ENCODE results near the gene CD300H. TPM values are rescaled to one million over a fixed set of nuclear protein-coding genes. Genes with fewer than 3 reads are reported as not detected.

Gene CD300H
- total and polyA plus RNA-seq, 4 experiments from 2014 or later: not detected

GRCh38 chr17:74605361-74605760 is 38.1 kb upstream of the CD300H start:
- no peak overlapping the region for H3K27ac ChIP-seq (ENCODE audit: low read depth, low read length)
- Mint-ChIP-seq H3K27ac (no peak overlapping the region), H3K27me3 (peaks cover 18 to 29% of the 10 kb centered on the region in 2 donors), H3K36me3 (no peaks in the 10 kb centered on the region), H3K9me3 (peaks cover 0 to 4% (median 0%) of the 10 kb centered on the region in 8 donors), H3K4me1 (peaks cover 0 to 5% (median 3%) of the 10 kb centered on the region in 4 donors), H3K4me3 (no peak overlapping the region)
- no peaks in the 10 kb centered on the region for H3K4me1 ChIP-seq (ENCODE audit: insufficient read depth, low read length)
- H3K27me3 ChIP-seq (ENCODE audit: insufficient read depth, low read length): no peaks in the 10 kb centered on the region
- ChIA-PET CTCF (ENCODE audit: partially characterized antibody) (no interaction called here), POLR2A (ENCODE audit: partially characterized antibody) (no interaction called here)
- intact Hi-C loops (cut with micrococcal nuclease): no loop called here
- H3K9me3 ChIP-seq (ENCODE audit: control insufficient read depth in 1 of 2, low read length in 2 of 2): no peaks in the 10 kb centered on the region
- no peaks in the 10 kb centered on the region for H3K36me3 ChIP-seq (ENCODE audit: insufficient read depth, low read length)
- DNase-seq: no peak
- no peak overlapping the region for H3K4me3 ChIP-seq (ENCODE audit: low read length in 2 of 2)

- Mint-ChIP-seq H3K9me3 (peaks cover 0 to 4% (median 0%) of the 10 kb centered on the region in 8 donors), H3K27ac (no peak overlapping the region), H3K27me3 (peaks cover 20 to 34% of the 10 kb centered on the region in 2 donors), H3K4me1 (peaks cover 0 to 5% (median 3%) of the 10 kb centered on the region in 4 donors), H3K36me3 (no peaks in the 10 kb centered on the region), H3K4me3 (no peak overlapping the region)
- no peak for DNase-seq
- ChIA-PET POLR2A (ENCODE audit: partially characterized antibody) (no interaction called here), CTCF (ENCODE audit: partially characterized antibody) (interaction anchor here (1.5 to 2.0 kb wide), 2 partner anchors 226 to 235 kb away, joined by 3 to 5 read pairs; no protein-coding TSS in a partner anchor)
- no peaks in the 10 kb centered on the region for H3K4me1 ChIP-seq (ENCODE audit: insufficient read depth, low read length)
- intact Hi-C loops (cut with micrococcal nuclease): no loop called here
- H3K36me3 ChIP-seq (ENCODE audit: insufficient read depth, low read length): no peaks in the 10 kb centered on the region
- H3K27ac ChIP-seq (ENCODE audit: low read depth, low read length): no peak overlapping the region
- H3K9me3 ChIP-seq (ENCODE audit: control insufficient read depth in 1 of 2, low read length in 2 of 2): no peaks in the 10 kb centered on the region
- H3K4me3 ChIP-seq (ENCODE audit: low read length in 2 of 2): no peak overlapping the region
- H3K27me3 ChIP-seq (ENCODE audit: insufficient read depth, low read length): no peaks in the 10 kb centered on the region
Observed at GRCh38 chr17:74604761-74605160, 37.5 kb upstream of the CD300H start.

- Mint-ChIP-seq H3K4me1 (peaks cover 0 to 5% (median 3%) of the 10 kb centered on the region in 4 donors), H3K9me3 (peaks cover 0 to 4% (median 0%) of the 10 kb centered on the region in 8 donors), H3K27me3 (peaks cover 24 to 34% of the 10 kb centered on the region in 2 donors), H3K27ac (no peak overlapping the region), H3K4me3 (no peak overlapping the region), H3K36me3 (no peaks in the 10 kb centered on the region)
- no peaks in the 10 kb centered on the region for H3K4me1 ChIP-seq (ENCODE audit: insufficient read depth, low read length)
- intact Hi-C loops (cut with micrococcal nuclease): no loop called here
- no peaks in the 10 kb centered on the region for H3K36me3 ChIP-seq (ENCODE audit: insufficient read depth, low read length)
- no peak for DNase-seq
- H3K27ac ChIP-seq (ENCODE audit: low read depth, low read length): no peak overlapping the region
- no peaks in the 10 kb centered on the region for H3K27me3 ChIP-seq (ENCODE audit: insufficient read depth, low read length)
- H3K4me3 ChIP-seq (ENCODE audit: low read length in 2 of 2): no peak overlapping the region
- CTCF ChIA-PET (ENCODE audit: partially characterized antibody): interaction anchor here (1.5 to 2.0 kb wide), 2 partner anchors 225 to 235 kb away, joined by 3 to 5 read pairs; no protein-coding TSS in a partner anchor
- no peaks in the 10 kb centered on the region for H3K9me3 ChIP-seq (ENCODE audit: control insufficient read depth in 1 of 2, low read length in 2 of 2)
- POLR2A ChIA-PET (ENCODE audit: partially characterized antibody): no interaction called here
Observed at GRCh38 chr17:74604200-74604599, 36.9 kb upstream of the CD300H start.

GRCh38 chr17:74603746-74604145 is 36.4 kb upstream of the CD300H start:
- Histone ChIP-seq H3K4me3 (ENCODE audit: low read length in 2 of 2) (no peak overlapping the region), H3K4me1 (ENCODE audit: insufficient read depth, low read length) (no peaks in the 10 kb centered on the region), H3K27me3 (ENCODE audit: insufficient read depth, low read length) (no peaks in the 10 kb centered on the region), H3K36me3 (ENCODE audit: insufficient read depth, low read length) (no peaks in the 10 kb centered on the region), H3K9me3 (ENCODE audit: control insufficient read depth in 1 of 2, low read length in 2 of 2) (no peaks in the 10 kb centered on the region), H3K27ac (ENCODE audit: low read depth, low read length) (no peak overlapping the region)
- peaks cover 25 to 32% of the 10 kb centered on the region in 2 donors for H3K27me3 Mint-ChIP-seq
- no peaks in the 10 kb centered on the region for H3K36me3 Mint-ChIP-seq
- POLR2A ChIA-PET (ENCODE audit: partially characterized antibody): no interaction called here
- no peak overlapping the region for H3K4me3 Mint-ChIP-seq
- peaks cover 0 to 6% (median 3%) of the 10 kb centered on the region in 4 donors for H3K4me1 Mint-ChIP-seq
- DNase-seq: no peak
- no peak overlapping the region for H3K27ac Mint-ChIP-seq
- CTCF ChIA-PET (ENCODE audit: partially characterized antibody): interaction anchor here (1.5 to 2.0 kb wide), 2 partner anchors 225 to 234 kb away, joined by 3 to 5 read pairs; no protein-coding TSS in a partner anchor
- intact Hi-C loops (cut with micrococcal nuclease): no loop called here
- H3K9me3 Mint-ChIP-seq: peaks cover 0 to 4% (median 0%) of the 10 kb centered on the region in 8 donors

- Histone ChIP-seq H3K27me3 (ENCODE audit: insufficient read depth, low read length) (no peaks in the 10 kb centered on the region), H3K4me1 (ENCODE audit: insufficient read depth, low read length) (no peaks in the 10 kb centered on the region)
Observed at GRCh38 chr17:74603037-74603635, 35.8 kb upstream of the CD300H start.

GRCh38 chr17:74601944-74602572 is 34.7 kb upstream of the CD300H start:
- no peaks in the 10 kb centered on the region for H3K36me3 ChIP-seq (ENCODE audit: insufficient read depth, low read length)
- no peak overlapping the region for H3K4me3 ChIP-seq (ENCODE audit: low read length in 2 of 2)
- no peak overlapping the region for H3K27ac ChIP-seq (ENCODE audit: low read depth, low read length)
- no peak overlapping the region for H3K4me3 Mint-ChIP-seq
- POLR2A ChIA-PET (ENCODE audit: partially characterized antibody): no interaction called here
- CTCF ChIA-PET (ENCODE audit: partially characterized antibody): interaction anchor here (1.4 kb wide), 1 partner anchor 223 kb away, joined by 4 read pairs; no protein-coding TSS in a partner anchor
- H3K36me3 Mint-ChIP-seq: no peaks in the 10 kb centered on the region
- intact Hi-C loops (cut with micrococcal nuclease): no loop called here
- H3K9me3 ChIP-seq (ENCODE audit: control insufficient read depth in 1 of 2, low read length in 2 of 2): no peaks in the 10 kb centered on the region
- DNase-seq: peak in 3 of 5 donors; percentile 20 to 31 (median 20)
- no peaks in the 10 kb centered on the region for H3K27me3 ChIP-seq (ENCODE audit: insufficient read depth, low read length)
- no peaks in the 10 kb centered on the region for H3K4me1 ChIP-seq (ENCODE audit: insufficient read depth, low read length)
- H3K27ac Mint-ChIP-seq: no peak overlapping the region
- H3K9me3 Mint-ChIP-seq: peaks cover 0 to 3% (median 0%) of the 10 kb centered on the region in 8 donors
- peaks cover 20 to 35% of the 10 kb centered on the region in 2 donors for H3K27me3 Mint-ChIP-seq
- peaks cover 5 to 10% (median 7%) of the 10 kb centered on the region in 4 donors for H3K4me1 Mint-ChIP-seq

More at GRCh38 chr17:74603037-74603635, 35.8 kb upstream of the CD300H start:
- intact Hi-C loops (cut with micrococcal nuclease): no loop called here
- H3K9me3 ChIP-seq (ENCODE audit: control insufficient read depth in 1 of 2, low read length in 2 of 2): no peaks in the 10 kb centered on the region
- H3K4me3 ChIP-seq (ENCODE audit: low read length in 2 of 2): no peak overlapping the region
- ChIA-PET POLR2A (ENCODE audit: partially characterized antibody) (no interaction called here), CTCF (ENCODE audit: partially characterized antibody) (interaction anchor here (1.4 to 2.0 kb wide), 3 partner anchors 224 to 234 kb away, joined by 3 to 5 read pairs (median 4); no protein-coding TSS in a partner anchor)
- DNase-seq: no peak
- no peaks in the 10 kb centered on the region for H3K36me3 ChIP-seq (ENCODE audit: insufficient read depth, low read length)
- H3K36me3 Mint-ChIP-seq: no peaks in the 10 kb centered on the region
- H3K27ac ChIP-seq (ENCODE audit: low read depth, low read length): no peak overlapping the region
- peaks cover 0 to 4% (median 0%) of the 10 kb centered on the region in 8 donors for H3K9me3 Mint-ChIP-seq
- H3K4me1 Mint-ChIP-seq: peaks cover 5 to 10% (median 7%) of the 10 kb centered on the region in 4 donors
- peaks cover 25 to 36% of the 10 kb centered on the region in 2 donors for H3K27me3 Mint-ChIP-seq
- H3K4me3 Mint-ChIP-seq: no peak overlapping the region
- no peak overlapping the region for H3K27ac Mint-ChIP-seq

- intact Hi-C loops (cut with micrococcal nuclease): no loop called here
Observed at GRCh38 chr17:74599448-74599939, 32.2 kb upstream of the CD300H start.

More at GRCh38 chr17:74599448-74599939, 32.2 kb upstream of the CD300H start:
- Mint-ChIP-seq H3K27ac (no peak overlapping the region), H3K4me3 (no peak overlapping the region), H3K4me1 (peaks cover 5 to 10% (median 7%) of the 10 kb centered on the region in 4 donors), H3K36me3 (no peaks in the 10 kb centered on the region), H3K9me3 (no peaks in the 10 kb centered on the region), H3K27me3 (peaks cover 18 to 39% of the 10 kb centered on the region in 2 donors)
- no peaks in the 10 kb centered on the region for H3K4me1 ChIP-seq (ENCODE audit: insufficient read depth, low read length)
- no peak for DNase-seq
- H3K36me3 ChIP-seq (ENCODE audit: insufficient read depth, low read length): no peaks in the 10 kb centered on the region
- no peaks in the 10 kb centered on the region for H3K27me3 ChIP-seq (ENCODE audit: insufficient read depth, low read length)
- H3K9me3 ChIP-seq (ENCODE audit: control insufficient read depth in 1 of 2, low read length in 2 of 2): no peaks in the 10 kb centered on the region
- no peak overlapping the region for H3K27ac ChIP-seq (ENCODE audit: low read depth, low read length)
- H3K4me3 ChIP-seq (ENCODE audit: low read length in 2 of 2): no peak overlapping the region
- ChIA-PET CTCF (ENCODE audit: partially characterized antibody) (no interaction called here), POLR2A (ENCODE audit: partially characterized antibody) (no interaction called here)

Measured in CD4-positive, alpha-beta memory T cell (primary cell).